EL (cell line): ENCODE measurements around the gene TAF7L.

ENCODE experiments used
- DNase-seq: peaks from one replicate; pipeline ENCODE4 v3.0.0-alpha.2; 2016

TAF7L gene

DNA sequence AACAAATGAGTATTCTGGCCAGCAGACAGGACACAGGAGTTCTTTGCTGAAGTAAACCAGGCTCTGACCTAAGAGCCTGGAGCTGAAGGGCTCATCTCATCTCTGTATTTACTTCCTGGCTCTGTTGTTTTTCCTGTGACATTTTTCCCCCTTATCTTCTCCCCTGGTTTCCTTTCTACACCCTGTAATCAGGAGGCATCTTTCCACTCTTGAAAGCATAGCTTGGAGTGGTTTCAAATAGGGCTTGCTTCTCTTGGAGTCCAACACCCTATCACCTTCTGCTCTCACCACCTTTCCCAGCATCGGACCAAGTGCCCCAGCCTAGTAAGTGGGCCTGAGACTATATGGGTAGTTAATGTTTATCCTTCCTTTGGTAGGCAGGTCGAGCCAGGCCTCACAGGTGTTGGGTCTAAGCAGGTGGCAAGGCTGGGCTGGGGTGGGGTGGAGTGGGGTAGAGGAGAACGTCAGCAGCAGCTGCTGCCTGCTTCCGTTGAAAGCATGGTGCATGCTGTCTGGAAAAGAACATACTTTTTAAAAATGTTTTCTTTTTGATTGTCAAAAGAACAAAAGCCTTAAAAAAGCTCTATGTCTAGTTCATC, 70.4 kb downstream of the TAF7L start:
- DNase-seq: no peak

DNA sequence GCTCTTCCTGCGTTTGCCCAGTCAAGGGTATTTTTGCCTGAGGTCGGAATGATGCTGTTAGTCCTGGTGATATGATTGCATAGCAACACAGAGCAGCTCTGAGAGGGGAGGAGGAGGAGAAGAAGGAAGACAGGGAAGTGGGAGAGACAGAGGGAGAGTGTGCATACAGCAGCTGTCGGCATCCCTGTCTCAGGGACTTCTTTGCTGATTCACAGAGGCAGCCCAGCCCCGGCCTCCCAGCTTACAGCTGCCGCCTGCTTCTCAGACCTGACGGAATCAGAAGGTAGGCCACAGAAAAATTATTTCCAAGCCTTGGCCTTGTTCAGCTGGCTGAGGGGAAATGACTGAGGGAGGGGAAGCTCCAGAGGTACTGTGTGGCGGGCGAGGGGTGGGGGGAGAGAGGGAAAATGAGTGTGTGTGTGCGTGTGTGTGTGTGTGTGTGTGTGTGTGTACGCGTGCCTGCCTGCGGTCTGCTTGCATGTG, 71.2 kb downstream of the TAF7L start:
- DNase-seq: no peak

DNA sequence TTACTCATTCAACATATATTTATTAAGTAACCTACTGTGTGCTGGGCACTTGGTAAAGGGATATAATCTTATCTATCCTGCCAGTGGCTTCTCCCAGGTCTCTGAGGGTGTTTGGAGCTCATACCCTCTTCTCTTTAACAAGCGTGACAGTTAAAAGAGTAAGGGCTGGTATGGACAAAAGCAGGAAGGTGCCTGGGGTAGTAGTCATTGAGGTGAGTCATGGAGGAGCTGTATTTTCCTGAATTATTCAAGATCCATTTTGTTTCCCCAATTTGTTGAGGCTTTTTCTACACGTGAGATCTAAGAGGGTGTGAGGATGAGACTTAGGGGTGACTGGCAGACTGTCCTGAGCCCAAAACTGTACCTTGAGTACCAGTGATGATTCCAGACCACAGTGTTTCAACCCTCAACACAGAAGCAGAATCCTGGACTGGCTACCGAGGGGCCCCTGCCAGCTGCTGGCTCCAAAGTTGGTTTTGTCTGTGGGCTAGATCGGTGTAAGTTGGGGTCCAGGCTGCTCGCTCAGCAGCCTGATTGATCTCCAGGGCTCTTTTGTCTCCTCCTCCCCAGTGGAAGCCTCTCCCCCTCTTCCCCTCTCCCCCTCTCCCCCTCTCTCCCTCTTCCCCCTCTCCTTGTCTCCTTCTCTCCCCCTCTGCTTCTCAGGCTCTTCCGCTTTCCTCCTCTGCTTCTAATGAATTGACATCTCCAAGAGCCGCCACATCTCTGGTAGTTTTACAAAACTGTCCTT, 71.8 kb downstream of the TAF7L start, which contains the start of gene DRP2:
Gene DRP2, plus strand, starts transcription at position 671 of the 748 bp plus-strand sequence. CDS start 11,862 bp downstream, outside the sequence.
- peak; percentile 41 for DNase-seq
